HFF-Myc (cell line): ENCODE measurements around the gene GADL1.
A peak's percentile ranks its signal among the peaks of the same experiment; 100 is the strongest.

ENCODE experiments used
- DNase-seq: peaks from one replicate; pipeline ENCODE4 v3.0.0-alpha.2; 2011; ENCODE audit warnings: low read depth; ENCODE audit errors: extremely low read depth
- H3K4me3 ChIP-seq: replicated peaks from 2 replicates; pipeline ENCODE4 v1.5.1; 2011; ENCODE audit warnings: low read depth, mild to moderate bottlenecking, control low read depth, low read length
- CTCF ChIP-seq: IDR thresholded peaks from 2 replicates; pipeline ENCODE4 v1.5.1; 2012; ENCODE audit warnings: mild to moderate bottlenecking, low read depth, low read length, control low read depth; ENCODE audit errors: missing control alignments

Gene GADL1

GRCh38 chr3:30768703-30769550 is 125.5 kb downstream of the GADL1 start:
- peak; percentile 30 for DNase-seq
- no peak overlapping the region for H3K4me3 ChIP-seq
- peak; percentile 88 for TF ChIP-seq CTCF

GRCh38 chr3:30768046-30768445 is 126.4 kb downstream of the GADL1 start:
- H3K4me3 ChIP-seq, result no peak overlapping the region
- TF ChIP-seq CTCF, result no peak
- no peak for DNase-seq

GRCh38 chr3:30766522-30766921 is 127.9 kb downstream of the GADL1 start:
- TF ChIP-seq CTCF, result no peak
- DNase-seq, result no peak
- H3K4me3 ChIP-seq, result no peak overlapping the region

- no peak for TF ChIP-seq CTCF
- no peak for DNase-seq
- no peak overlapping the region for H3K4me3 ChIP-seq
These were observed 129.6 kb downstream of the GADL1 start for GRCh38 chr3:30764891-30765290.

- TF ChIP-seq CTCF, result no peak
- no peak overlapping the region for H3K4me3 ChIP-seq
- DNase-seq, result no peak
These were observed 130.2 kb downstream of the GADL1 start for GRCh38 chr3:30764281-30764680.

DNA sequence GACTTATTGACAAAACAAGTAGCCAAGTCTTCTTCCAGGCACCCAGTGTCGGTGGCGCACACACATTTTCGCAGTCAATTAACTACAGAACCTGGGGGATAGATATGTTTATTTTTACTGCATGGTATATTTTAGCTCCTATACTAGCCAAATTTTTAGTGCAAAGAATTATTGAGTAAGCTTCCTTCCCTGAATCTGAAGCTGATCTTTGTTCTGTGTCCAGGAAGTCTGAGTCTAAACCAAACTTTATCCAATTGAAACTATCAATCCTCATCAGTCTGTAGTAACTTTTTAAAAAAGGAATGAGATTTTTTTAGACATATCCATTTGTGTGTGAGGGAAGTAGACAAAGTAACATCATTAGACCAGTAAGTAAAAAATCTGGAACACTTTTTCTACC is 133.1 kb downstream of the GADL1 start:
- no peak for DNase-seq
- H3K4me3 ChIP-seq, result no peak overlapping the region
- TF ChIP-seq CTCF, result no peak
